Upper lobe of right lung (tissue), 1 donor: Measurements from ENCODE around the gene NRP2. TPM values are rescaled to one million over a fixed set of nuclear protein-coding genes. Genes with fewer than 3 reads are reported as not detected.

Experiments
- ATAC-seq: fragments of 200-7000 bp; cut with Tn5 transposase; one replicate; pipeline ENCODE4 v1.9.1; 2020; ENCODE audit warnings: mild to moderate bottlenecking, moderate library complexity
- DNase-seq: peaks from one replicate; pipeline ENCODE4 v3.0.0-alpha.2; 2020
- H3K27ac ChIP-seq: fragments of 200-600 bp; one replicate; pipeline ENCODE4 v1.8.0; 2022
- H3K27me3 ChIP-seq: fragments of 200-600 bp; one replicate; pipeline ENCODE4 v1.8.0; 2022; ENCODE audit warnings: mild to moderate bottlenecking
- H3K36me3 ChIP-seq: fragments of 200-600 bp; one replicate; pipeline ENCODE4 v1.8.0; 2022
- H3K4me1 ChIP-seq: fragments of 200-600 bp; one replicate; pipeline ENCODE4 v1.8.0; 2022
- H3K4me3 ChIP-seq: fragments of 200-600 bp; one replicate; pipeline ENCODE4 v1.8.0; 2022; ENCODE audit warnings: mild to moderate bottlenecking
- H3K9me3 ChIP-seq: fragments of 200-600 bp; one replicate; pipeline ENCODE4 v1.8.0; 2022
- CTCF ChIP-seq: fragments of 200-600 bp; IDR thresholded peaks from one replicate; pipeline ENCODE4 v1.8.0; 2022; ENCODE audit warnings: antibody characterized with exemption
- intact Hi-C: fragments of 100-400 bp; cut with DNase I; formaldehyde crosslinking; loops from one replicate; pipeline ENCODE4 v1.11.0; 2022
- total RNA-seq: library from RNA; stranded (reverse); fragmentation: NEBNext Ultra II Directional; extraction: Animal tissue kit (Norgen Biotek cat#: 25700); gene quantifications from one replicate; pipeline ENCODE4 v1.2.1, GENCODE V29; 2021
- donor health status: DM: no; HTN: yes; CAD: no; lungs with severe emphysema.

The NRP2 gene
- total RNA-seq, 1 donor from 2014 or later: 75.3 TPM

DNA sequence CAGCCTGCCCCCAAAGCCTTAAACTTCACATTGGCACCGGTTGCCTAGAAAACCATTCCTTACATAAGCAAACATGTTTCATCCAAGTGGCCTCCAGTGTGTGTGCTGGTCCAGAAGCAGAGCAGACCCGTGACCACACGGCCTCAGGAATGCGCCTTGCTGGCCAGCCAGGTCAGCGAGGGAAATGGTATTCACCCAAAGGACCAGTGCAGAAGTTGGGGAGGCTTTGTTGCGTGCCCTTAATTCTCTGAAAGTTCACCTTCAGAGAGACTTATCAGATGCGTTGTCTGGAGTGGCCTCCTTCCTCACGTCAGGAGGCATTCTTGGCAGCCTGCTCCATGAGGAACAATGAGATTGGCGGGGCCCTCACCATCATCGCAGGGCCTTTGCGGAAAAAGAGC, 25.9 kb downstream of the NRP2 start:
- peak overlapping the region; percentile 3 for H3K27ac ChIP-seq
- ATAC-seq (no peak), DNase-seq (no peak)
- intact Hi-C loops: no loop called here
- H3K27me3 ChIP-seq: no peaks in the 10 kb centered on the region
- no peak overlapping the region for H3K4me3 ChIP-seq
- H3K4me1 ChIP-seq: peaks cover 53% of the 10 kb centered on the region
- no peaks in the 10 kb centered on the region for H3K36me3 ChIP-seq
- TF ChIP-seq CTCF: no peak
- no peaks in the 10 kb centered on the region for H3K9me3 ChIP-seq

DNA sequence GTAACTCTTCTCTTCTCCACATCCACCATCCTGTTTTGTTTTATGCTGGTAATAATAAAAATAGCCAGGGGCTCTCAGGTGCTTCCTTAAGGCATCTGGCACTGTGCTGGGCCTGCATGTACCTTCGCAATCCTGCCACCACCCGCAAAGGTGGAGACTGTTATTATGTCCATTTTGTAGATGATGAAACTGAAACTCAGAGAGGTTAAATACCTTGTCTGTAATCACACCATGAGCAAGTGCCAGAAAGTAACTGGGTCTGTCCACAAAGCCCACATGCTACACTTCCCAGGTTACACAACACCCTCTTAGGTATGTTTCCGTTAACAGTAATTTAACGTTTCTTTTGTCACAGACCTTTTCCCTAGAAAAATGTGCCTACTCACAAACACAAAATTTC, 27.0 kb downstream of the NRP2 start:
- peaks cover 50% of the 10 kb centered on the region for H3K4me1 ChIP-seq
- peak; percentile 17 for ATAC-seq
- H3K27ac ChIP-seq: no peak overlapping the region

GRCh38 chr2:205712508-205712907, 30.2 kb downstream of the NRP2 start:
- intact Hi-C loops: no loop called here
- Histone ChIP-seq H3K36me3 (no peaks in the 10 kb centered on the region), H3K9me3 (no peaks in the 10 kb centered on the region), H3K4me1 (peaks cover 42% of the 10 kb centered on the region), H3K4me3 (no peak overlapping the region), H3K27me3 (no peaks in the 10 kb centered on the region), H3K27ac (no peak overlapping the region)
- no peak for DNase-seq
- TF ChIP-seq CTCF: no peak
- ATAC-seq: no peak

More for the DNA sequence above, 27.0 kb downstream of the NRP2 start:
- TF ChIP-seq CTCF: no peak
- H3K4me3 ChIP-seq: no peak overlapping the region
- H3K9me3 ChIP-seq: no peaks in the 10 kb centered on the region
- no peak for DNase-seq
- no peaks in the 10 kb centered on the region for H3K36me3 ChIP-seq
- no peaks in the 10 kb centered on the region for H3K27me3 ChIP-seq
- intact Hi-C loops: no loop called here

- H3K27ac ChIP-seq: no peak overlapping the region
- no peak for TF ChIP-seq CTCF
- no peak for DNase-seq
- no peaks in the 10 kb centered on the region for H3K36me3 ChIP-seq
- intact Hi-C loops: no loop called here
- H3K4me3 ChIP-seq: no peak overlapping the region
- H3K27me3 ChIP-seq: no peaks in the 10 kb centered on the region
- ATAC-seq: no peak
- H3K4me1 ChIP-seq: peaks cover 42% of the 10 kb centered on the region
- H3K9me3 ChIP-seq: no peaks in the 10 kb centered on the region
Measured at GRCh38 chr2:205713086-205713485, 30.8 kb downstream of the NRP2 start.

DNA sequence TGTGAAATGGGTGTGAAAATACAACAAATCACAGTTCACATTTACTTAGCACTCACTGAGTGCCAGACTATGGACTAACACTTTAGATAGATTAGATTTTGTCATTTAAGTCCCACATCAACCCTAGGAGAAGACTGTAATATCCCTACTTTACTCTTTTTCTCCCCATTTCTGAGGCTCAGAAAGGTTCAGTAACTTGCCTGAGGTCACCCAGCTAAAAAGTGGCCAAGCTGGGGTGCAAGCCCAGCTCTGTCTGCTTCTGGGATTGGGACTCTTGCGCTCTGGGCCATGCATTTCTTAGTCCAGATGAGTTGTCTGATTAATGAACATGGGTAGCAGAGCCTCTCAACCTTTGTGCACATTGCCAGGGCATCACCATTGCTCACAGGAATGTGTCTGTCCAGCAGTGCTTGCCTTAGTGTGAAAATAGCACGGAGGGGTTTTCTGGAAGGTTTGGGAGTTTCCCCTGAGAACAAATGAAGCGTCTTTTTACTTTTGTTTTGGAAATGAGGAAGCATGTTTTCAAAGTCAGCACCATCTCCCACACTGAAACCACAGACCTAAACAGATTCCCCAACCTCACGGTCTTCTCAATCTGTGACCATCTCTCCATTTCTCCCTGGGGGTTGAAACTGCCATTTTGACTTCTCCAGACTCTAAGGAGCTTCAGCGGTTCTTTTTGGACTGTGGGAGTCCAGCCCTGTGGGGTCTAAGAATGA, 31.9 kb downstream of the NRP2 start:
- Histone ChIP-seq H3K9me3 (no peaks in the 10 kb centered on the region), H3K36me3 (no peaks in the 10 kb centered on the region), H3K4me3 (no peak overlapping the region), H3K27ac (peak overlapping the region; percentile 52), H3K27me3 (no peaks in the 10 kb centered on the region), H3K4me1 (peaks cover 34% of the 10 kb centered on the region)
- intact Hi-C loops: no loop called here
- no peak for TF ChIP-seq CTCF
- DNase-seq (no peak), ATAC-seq (peak; percentile 73)
